ENCODE results near the gene SGCD. TPM values are rescaled to one million over a fixed set of nuclear protein-coding genes. Genes with fewer than 3 reads are reported as not detected.
"Not testable (repeated sequence)": the region's sequence is repeated elsewhere in the genome, so short reads cannot be mapped to it uniquely, and the experiment has no call there.

Gene SGCD
- total RNA-seq, 1 donor from 2014 or later = 2.8 TPM

DNA sequence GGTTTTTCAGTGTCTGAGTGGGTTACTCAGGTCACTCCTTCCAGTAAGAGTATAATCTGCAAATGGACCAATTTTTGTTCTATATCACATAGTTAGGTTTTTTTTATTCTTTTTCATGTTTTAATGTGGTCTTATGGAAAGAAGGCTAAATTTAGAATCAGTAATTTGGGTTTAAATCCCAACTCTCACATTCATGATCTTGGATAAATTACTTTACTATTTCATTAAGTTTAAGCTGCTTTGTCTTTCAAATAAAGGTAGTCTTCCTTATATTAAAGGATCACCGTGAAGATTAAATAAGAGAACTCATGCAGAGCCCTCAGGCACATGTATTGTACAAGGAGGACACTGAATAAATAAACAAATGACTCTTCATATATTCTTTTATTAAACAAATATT lies 234.7 kb downstream of the SGCD start:
- no peak for DNase-seq (ENCODE audit: low spot score)

DNA sequence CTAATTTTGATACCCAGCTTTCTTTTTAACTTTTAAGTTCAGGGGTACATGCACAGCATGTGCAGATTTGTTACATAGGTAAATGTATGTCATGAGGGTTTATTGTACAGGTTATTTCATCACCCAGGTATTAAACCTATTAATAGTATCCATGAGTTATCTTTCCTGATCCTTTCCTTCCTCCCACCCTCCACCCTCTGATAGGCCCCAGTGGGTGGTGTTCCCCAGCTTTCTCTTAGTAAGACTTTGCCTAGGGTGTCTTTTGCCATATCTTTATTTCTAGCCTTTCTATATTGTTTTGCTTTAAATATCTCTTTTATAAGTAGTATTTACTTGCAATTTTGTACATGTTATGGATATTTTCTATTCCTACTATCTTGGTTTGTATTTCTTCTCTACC lies 243.7 kb downstream of the SGCD start:
- DNase-seq (ENCODE audit: low spot score) = no peak

DNA sequence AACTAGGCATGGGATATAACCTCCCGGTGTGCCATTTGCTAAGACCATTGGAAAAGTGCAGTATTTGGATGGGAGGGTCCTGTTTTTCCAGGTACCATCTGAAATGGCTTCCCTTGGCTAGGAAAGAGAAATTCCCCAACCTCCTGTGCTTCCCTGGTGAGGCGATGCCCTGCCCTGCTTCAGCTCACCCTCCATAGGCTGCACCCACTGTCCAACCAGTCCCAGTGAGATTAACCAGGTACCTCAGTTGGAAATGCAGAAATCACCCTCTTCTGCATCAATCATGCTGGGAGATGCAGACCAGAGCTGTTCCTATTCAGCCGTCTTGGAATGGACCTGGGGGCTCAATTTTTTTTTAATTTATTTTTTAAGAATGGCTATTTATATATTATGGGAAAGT lies 254.8 kb downstream of the SGCD start:
- no peak for DNase-seq (ENCODE audit: low spot score)

DNA sequence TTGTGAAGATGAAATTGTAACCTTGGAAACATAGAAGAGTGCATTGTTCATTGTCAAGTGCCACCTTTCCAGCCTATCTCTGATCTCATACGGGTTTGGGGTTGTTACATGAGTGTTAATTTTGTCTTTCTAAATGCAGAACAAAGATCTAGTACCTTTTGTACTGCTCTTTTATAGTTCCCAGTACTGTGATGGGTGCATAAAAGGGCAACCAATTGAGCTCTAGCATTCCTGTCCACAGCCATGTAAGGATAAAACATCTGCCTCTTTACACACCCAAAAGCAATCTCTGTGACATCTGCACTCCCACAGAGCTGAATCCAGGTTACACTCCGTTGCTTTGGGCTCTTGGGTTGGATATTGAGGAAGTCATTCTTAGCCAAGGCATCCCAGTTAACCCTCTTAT lies 255.2 kb downstream of the SGCD start:
- DNase-seq (ENCODE audit: low spot score) = no peak

DNA sequence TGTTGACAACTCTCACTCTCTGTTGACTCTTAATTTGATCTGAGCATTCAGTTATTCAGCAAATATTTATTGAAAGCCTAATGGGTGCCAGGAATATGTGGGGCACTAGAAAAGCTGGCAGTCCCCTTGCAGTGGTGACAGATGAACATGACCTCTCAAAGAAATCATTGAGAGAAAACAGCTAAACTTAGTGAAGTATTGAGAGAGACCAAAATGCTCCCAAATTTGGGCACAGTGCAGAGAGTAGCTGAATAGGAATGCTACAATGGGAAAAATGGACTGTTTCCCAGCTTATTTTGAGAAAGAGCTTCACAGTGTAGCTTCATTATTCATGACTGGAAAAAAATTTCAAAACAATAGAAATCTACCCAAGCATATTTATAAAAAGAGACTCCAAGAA lies 257.9 kb downstream of the SGCD start:
- DNase-seq (ENCODE audit: low spot score) = no peak

DNA sequence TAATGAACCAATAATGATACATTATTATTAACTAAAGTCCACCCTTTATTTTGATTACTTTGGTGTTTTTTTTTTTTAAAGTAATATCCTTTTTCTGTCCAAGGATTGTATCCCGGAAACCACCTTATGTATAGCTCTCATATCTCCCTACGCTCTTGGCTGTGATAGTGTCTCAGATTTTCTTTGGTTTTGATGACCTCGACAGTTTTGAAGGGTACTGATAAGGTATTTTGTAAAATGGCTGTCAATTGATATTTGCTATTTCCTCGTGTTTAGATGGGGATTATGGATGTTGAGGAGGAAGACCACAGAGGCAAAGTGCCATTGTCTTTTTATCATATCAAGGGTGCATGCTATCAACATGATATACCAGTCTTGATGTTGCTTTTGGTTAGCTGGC lies 259.0 kb downstream of the SGCD start:
- no peak for DNase-seq (ENCODE audit: low spot score)

DNA sequence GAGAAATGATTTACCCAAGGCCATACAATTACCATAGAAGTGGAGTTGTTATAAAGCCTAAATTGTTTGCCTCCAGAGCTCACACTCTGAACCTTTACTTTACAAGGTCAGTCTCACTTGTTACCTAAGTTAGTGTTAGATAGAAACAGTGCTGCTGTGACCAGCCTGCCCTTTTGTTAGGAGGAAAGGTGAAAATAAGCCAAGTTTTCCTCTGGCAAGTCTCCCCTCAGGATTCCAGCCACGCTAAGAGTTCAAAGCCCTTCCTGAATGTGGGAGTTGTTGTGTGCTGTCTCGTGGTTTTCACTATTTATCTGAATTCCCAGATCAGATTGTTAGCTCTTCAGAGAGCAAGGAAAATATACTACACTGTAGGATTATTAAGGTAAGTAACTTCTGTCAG lies 260.0 kb downstream of the SGCD start:
- no peak for DNase-seq (ENCODE audit: low spot score)

DNA sequence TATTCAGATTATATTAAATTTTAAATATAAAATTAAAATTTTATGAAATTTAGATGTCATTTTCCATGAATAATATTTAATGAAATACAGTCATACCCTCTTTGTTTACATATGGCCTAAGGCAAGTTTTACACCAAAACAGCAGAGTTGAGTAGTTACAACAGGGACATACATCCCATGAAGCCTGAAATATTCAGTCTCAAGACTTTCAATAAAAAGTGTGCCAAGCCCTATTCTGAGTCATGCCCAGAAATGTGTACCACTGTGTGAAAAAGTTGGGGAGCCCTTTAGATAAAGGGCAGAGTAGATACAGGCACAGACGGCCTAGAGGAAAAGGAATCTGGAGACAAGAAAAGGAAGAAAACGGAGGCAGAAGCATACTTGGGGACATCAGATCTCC lies 261.3 kb downstream of the SGCD start:
- no peak for DNase-seq (ENCODE audit: low spot score)

DNA sequence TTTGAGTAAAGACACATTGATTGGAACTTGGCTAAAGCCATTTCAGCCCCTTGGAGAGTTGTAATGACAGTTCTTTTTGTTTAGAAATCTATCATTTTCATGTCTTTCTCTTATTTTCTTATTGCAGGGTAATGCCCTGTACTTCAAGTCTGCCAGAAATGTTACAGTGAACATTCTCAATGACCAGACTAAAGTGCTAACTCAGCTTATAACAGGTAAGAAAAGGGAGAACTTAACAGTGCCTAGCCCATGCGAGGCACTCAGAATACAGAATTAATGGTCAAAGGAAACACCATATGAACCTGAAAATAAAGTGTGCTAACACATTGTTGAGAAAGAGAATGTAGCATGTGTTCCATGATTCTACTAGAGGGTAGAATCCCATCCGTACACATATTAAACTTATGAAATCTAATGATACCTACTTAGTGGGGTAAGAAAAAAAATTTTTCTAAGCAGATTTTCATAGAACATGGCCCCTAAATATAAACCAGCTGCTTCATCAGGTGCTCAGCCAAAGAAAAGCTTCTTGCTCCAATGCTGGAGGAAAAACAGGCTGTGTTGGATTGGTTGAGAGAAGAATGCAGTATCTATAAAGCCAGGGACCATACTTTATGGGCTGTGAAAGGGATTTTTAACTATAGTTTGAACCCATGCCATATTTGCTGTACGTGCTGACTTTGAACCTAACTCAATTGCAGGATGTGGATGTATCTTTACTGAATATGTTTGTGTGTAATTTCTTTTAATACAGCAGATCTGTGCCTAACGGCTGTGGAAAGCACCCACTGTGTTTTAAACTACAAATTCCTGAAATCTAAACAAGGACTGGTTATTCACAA lies 262.4 kb downstream of the SGCD start:
- DNase-seq (ENCODE audit: low spot score) = no peak

DNA sequence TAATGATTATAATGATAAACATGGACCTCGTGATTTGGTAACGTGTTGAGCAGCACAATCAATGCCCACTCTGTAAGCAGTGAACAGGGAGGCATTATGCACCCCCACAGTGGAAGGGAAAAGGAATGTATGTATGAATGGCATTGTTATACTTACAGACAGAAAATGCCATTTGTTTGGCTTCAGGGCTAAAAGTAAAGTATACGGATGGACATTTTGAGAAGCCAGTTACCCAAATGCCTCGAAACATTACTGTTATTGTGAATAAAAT lies 262.9 kb downstream of the SGCD start:
- no peak for DNase-seq (ENCODE audit: low spot score)

DNA sequence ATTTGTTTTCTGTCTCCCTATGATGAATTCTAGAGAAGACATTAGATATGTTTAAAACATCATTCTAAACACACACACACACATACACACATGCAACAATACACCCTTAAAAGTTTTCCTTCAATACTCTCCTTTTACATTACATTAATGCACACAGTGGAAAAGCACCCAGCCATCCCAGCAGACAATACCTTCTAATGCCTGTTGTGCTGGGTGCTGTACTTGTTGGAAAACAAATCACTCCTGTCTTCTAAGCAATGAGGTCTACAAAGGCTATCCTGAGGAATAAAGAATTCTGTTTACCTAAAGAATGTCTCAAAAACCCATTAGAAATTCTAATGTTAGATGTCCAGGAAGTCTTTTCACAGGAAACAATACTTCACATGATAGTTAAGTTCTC lies 264.0 kb downstream of the SGCD start:
- no peak for DNase-seq (ENCODE audit: low spot score)

DNA sequence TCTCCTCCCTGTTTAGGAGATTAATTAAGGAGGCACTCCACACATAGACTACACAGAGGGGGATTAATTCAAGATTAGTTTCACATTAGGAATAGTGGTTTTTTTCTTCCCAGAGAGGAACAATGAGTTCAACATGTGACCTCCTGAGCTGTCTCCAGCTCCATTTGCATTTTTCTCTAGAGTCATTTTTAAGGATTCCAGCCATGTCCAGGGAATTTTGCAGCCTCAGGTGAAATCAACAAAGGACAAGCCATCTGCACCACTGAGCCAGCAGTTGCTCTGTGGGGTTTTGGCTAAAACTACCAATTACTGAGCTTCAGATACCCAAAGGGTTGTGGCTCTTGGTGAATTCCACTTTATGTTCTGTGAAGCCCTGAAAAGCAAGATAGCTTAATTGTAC lies 264.7 kb downstream of the SGCD start:
- DNase-seq (ENCODE audit: low spot score) = no peak

DNA sequence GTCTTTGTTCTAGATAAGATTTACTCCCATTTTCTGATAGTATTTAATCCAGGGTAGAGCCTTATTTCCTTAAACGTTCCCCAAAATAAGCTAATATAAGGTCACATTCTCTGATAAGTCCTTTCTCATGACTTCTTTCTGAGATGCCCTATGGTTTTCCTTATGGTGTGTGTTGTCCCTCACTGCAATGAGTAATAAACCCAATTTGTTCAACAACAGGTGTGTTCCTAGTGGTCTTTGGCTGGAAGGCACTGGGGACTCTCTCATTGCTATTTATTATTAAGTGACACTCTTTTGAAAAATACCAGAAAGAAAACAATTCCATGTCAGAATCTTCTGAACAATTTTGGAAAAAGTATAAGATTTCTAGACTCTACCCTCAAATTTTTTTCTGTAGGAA lies 266.6 kb downstream of the SGCD start:
- no peak for DNase-seq (ENCODE audit: low spot score)

DNA sequence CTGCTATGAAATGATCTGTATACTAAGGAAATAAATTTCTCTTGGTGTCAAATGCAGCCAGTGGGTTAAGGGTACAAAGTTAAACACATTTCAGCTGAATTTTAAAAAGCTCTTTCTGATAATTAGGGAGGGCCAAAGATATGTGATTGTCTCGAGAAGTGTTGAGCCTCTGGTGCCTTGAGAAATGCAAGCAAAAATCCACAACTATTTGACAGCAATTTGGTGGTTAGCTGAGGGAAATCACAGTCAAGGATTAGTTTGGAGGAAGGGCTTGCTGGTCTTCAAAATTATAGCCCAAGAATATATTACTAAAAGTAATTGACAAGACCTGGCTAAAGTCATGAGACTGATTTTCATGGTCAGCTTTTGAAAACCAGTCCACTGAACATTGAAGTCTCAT lies 267.4 kb downstream of the SGCD start:
- no peak for DNase-seq (ENCODE audit: low spot score)

DNA sequence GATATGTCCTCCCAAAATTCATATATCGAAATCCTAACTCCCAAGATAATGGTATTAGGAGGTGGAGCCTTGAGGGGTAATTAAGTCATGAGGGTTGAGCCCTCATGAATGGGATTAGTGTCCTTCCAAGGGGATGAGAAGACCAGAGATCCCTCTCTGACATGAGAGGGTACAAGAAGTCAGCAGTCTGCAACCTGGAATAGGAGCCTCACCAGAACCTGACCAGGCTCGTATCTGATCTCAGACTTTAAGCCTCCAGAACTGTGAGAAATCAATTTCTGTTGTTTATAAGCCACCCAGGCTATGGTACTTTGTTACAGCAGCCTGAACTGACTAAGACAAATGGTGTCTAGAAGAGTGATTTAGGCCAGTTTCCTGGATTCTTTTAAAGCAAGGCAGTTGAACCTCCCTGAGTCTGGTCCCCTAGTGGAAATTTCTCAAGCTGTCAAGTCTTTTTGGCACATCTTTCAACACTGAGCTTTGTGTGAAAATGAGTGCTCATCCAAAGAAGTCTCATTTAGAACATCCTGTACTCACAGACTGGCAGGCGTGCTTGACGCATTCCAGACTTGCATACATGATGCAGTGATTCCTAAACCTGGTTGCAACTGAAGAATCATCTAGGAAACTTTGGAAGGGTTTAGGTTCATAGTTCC lies 268.3 kb downstream of the SGCD start:
- no peak for DNase-seq (ENCODE audit: low spot score)

DNA sequence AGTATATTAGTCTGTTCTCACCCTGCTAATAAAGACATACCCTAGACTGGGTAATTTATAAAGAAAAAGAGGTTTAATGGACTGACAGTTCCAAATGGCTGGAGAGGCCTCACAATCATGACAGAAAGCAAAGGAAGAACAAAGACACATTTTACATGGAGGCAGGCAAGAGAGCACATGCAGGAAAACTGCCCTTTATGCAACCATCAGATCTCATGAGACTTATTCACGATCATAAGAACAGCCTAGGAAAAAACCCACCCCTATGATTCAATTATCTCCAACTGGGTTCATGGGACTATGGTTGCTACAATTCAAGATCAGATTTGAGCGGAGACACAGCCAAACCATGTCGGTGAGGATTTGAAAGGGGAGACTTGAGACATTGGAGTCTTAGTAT lies 270.3 kb downstream of the SGCD start:
- DNase-seq (ENCODE audit: low spot score) = no peak

DNA sequence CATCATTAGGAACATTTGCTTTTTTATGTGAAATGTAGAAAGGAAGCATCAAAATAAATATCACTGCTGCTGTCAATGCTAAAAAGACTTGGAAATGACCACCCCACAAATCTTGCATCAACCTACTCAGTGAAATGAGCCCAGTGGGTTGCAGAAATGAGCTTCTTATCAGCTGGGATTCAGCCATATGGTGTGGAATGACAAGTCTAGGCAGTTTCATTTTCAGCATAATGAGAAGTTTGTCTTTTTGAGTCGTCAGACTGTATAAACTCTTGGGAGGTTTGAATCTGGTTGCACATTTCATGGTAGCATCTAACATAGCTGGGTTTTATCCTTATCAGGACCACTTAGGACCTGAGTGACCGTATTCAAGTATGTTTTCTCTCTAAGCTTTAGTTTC lies 272.0 kb downstream of the SGCD start:
- DNase-seq (ENCODE audit: low spot score) = no peak

DNA sequence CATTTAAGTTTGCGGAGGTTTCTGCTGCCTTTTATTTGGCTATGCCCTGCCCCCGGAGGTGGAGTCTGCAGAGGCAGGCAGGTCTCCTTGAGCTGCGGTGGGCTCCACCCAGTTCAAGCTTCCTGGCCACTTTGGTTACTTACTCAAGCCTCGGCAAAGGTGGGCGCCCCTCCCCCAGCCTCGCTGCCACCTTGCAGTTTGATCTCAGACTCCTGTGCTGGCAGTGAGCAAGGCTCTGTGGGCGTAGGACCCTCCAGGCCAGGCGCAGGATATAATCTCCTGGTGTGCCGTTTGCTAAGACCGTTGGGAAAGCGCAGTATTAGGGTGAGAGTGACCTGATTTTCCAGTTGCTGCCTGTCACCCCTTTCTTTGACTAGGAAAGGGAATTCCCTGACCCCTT lies 283.6 kb downstream of the SGCD start:
- DNase-seq (ENCODE audit: low spot score) = not testable (repeated sequence)

DNA sequence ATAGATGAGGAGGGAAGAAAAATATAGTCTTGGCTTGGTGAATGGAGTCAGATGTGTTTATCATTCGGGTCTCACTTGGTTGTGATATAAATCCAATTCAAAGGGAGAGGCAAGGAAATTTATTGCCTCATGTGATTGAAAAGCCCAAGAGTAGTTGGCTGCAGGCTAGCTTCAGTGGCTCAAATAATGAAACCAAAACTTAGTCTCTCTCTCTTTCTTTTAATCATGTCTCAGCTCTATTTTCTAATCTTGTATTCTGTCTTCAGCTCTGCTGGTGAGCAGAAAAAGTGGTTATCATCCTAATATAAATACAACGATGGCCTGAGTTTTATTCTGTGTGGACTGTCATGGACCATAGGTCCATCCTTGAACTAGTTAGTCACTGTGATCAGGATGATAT lies 288.9 kb downstream of the SGCD start:
- no peak for DNase-seq (ENCODE audit: low spot score)

DNA sequence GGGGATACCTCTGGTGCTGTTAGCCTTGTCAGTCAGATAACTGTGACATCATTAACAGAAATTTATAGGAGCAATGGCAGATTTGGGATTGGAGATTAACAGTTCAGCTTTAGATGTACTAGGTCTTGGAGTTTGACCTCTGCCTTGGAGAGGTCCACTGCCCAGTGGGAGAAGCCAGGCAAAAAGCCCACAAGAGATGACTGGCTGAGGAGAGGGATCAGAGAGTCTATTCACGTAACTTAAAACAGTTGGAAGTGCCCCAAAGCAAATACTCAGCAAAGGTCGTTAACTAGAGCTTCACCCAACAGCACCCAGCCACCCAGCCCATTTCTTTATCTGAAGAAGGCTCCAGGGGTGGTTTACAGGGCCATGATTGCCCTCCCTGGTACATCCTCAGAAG lies 290.5 kb downstream of the SGCD start:
- DNase-seq (ENCODE audit: low spot score) = no peak

DNA sequence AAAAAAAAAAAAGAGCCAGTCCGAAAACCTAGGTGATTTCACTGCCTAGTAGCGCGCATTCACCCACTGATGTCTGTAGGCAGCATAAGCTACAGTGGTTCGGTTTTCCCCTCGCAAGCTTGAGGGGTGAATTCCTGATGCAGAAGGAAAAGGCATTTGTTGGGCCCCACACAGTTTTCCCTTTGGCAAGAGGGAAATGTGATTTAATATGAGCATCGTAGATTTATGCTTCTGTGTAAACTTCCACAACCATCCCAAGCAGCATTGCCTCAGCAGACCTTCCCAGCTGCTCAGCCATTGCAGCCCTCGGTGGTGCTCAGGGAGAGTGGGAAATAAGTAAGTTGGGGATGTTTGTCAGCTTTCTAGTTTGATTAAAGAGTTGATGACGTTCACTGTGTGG lies 291.6 kb downstream of the SGCD start:
- no peak for DNase-seq (ENCODE audit: low spot score)

DNA sequence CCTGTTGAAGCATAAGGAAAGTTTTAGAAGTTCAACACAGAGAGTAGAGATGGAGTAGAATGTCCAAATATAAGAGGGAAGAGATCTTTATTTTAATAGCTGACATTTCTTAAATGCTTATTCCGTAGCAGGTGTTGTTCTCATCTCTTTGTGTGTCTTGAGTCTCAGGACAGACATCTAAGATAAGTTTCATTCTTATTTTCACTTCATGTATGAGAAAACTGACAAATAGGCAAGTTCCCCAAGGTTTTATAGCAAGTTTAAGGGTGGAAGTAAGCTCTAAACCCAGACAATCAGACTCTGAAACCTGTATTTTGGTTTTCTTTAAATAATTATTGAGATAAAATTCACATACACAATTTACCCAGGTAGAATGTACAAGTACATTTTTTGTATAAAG lies 294.8 kb downstream of the SGCD start:
- DNase-seq (ENCODE audit: low spot score) = no peak

DNA sequence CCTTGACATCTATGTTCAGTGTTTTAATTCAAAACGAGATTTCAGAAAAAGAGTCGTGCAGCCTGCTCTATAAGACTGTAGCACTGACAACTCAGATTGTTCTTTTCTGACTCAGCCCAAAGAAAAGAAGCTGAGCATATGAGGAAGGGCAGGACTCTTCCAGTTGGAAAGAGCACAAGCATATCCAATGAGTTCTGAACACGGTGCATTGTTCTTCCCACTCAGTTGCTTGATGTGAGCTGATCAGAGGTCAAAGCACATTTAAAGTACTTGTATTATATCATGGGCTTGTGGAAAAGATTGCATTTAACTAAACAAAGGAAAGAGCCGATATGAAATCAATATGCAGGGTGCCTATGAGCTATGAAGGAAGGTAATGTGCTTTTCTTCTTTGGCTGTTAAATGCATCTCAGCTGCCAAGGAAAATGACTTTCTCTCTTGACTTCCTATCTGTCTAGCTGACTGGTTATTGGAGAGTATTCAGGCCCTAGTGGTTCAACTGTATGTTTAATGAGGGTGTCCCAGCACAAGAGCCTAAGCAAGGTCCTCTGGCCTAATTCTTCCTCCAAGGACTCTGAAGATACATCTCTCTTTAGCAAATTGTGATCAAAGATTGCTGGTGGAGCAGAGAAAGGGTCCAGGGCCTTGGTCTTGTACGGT lies 296.5 kb downstream of the SGCD start:
- DNase-seq (ENCODE audit: low spot score) = no peak

Measured in ureter (tissue), 1 donor.